ENCODE data around the gene HPSE2.

GRCh38 chr10:99115703-99116102, 119.9 kb downstream of the HPSE2 start:
- TF ChIP-seq CTCF (IDR thresholded peaks at IDR 0.05; ENCODE audit: low read depth, low read length) (no peak), EZH2phosphoT487 (IDR thresholded peaks at IDR 0.05; ENCODE audit: low read depth) (no peak)
